ENCODE results near the gene MLYCD. TPM values are rescaled to one million over a fixed set of nuclear protein-coding genes. Genes with fewer than 3 reads are reported as not detected.

The MLYCD gene
- total RNA-seq, 2 experiments from 2014 or later: 5.3 to 5.7 TPM

DNA sequence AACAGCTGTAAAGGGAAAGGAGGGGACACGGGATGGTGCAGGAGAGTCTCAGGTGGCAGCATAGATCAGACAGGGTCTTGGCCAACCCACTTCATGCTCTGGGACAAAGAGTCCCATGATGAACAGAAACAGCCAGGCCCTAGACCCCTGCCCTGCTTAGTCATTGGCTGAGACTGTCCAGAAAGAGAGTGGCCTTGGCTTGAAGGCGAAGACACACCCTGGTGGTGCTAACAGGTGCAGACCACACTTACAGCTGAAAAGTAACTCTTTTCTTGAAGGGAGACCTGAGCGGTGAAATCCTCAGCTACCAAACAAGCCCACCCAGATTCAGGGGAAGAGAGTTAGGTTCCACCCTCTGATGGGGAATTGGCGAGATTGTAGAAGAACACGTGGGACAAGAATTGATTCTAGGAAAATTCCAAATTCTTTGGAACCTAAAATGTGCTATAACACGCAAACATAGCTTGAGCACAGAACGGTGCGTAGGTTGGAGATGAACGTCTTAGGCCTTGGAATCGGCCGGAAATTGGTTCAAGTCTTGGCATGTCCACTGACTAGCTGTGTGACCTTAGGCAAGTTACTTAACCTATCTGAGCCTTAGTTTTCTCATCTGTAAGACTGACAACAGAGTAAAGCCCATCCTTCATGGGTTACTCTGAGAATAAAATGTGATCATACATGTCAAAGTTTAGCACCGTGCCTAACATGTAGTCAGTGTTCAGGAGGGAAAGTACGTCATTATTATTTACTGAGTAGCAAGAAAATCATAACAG lies 12.5 kb upstream of the MLYCD start:
- Mint-ChIP-seq H3K9me3 (ENCODE audit: low read depth) (no peaks in the 10 kb centered on the region), H3K4me1 (no peaks in the 10 kb centered on the region), H3K27me3 (peaks cover 5% of the 10 kb centered on the region), H3K4me3 (no peak overlapping the region), H3K36me3 (no peaks in the 10 kb centered on the region), H3K27ac (no peak overlapping the region)
- ATAC-seq (no peak), DNase-seq (no peak)
- CTCF ChIA-PET: no interaction called here

DNA sequence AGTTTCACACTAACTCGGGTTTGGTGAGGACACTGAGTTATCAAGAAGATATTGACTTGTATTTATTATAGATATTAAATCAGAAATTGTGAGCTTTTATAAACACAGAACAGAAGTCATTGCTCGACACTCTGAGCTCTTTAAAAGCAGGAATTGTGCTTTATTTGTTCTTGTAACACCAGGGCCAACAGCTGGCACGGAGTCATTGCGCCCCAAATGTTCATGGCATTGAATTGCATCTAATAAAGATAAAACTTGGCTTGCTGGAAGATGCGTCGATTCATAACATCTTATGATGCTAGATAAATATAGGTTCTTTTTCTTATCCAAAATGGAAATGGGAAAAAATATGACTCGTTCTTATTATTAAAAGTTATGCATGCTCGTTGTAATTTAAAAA lies 11.8 kb upstream of the MLYCD start:
- Mint-ChIP-seq H3K9me3 (ENCODE audit: low read depth) (no peaks in the 10 kb centered on the region), H3K4me1 (no peaks in the 10 kb centered on the region), H3K4me3 (no peak overlapping the region), H3K27ac (no peak overlapping the region), H3K36me3 (no peaks in the 10 kb centered on the region), H3K27me3 (peaks cover 5% of the 10 kb centered on the region)
- DNase-seq (no peak), ATAC-seq (no peak)
- CTCF ChIA-PET: interaction anchor here (0.8 kb wide), 1 partner anchor 300 kb away, joined by 3 read pairs; the partner anchor contains the start of gene TAF1C

DNA sequence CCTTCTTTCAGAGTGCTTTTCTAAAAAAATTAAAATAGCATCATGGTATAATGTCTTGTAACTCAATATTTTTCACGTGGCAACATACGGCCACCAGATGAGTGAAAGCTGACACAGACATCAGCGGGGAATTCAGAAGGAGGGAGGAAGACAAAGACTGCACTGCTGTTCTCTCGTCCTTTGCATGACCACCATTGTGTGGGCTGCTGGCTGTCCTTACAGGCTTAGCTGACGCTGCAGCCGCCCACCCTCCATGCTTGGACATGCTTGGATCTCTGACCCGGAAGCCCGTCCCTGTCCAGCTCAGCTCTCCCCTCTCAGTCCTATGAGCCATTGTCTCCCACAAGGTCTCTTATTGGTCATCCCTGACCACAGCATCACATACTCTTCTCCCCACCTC lies 11.4 kb upstream of the MLYCD start:
- Mint-ChIP-seq H3K4me3 (no peak overlapping the region), H3K36me3 (no peaks in the 10 kb centered on the region), H3K4me1 (no peaks in the 10 kb centered on the region), H3K27ac (no peak overlapping the region), H3K9me3 (ENCODE audit: low read depth) (no peaks in the 10 kb centered on the region), H3K27me3 (peaks cover 5% of the 10 kb centered on the region)
- ATAC-seq (no peak), DNase-seq (no peak)
- CTCF ChIA-PET: interaction anchor here (0.8 kb wide), 1 partner anchor 299 kb away, joined by 3 read pairs; the partner anchor contains the start of gene TAF1C

DNA sequence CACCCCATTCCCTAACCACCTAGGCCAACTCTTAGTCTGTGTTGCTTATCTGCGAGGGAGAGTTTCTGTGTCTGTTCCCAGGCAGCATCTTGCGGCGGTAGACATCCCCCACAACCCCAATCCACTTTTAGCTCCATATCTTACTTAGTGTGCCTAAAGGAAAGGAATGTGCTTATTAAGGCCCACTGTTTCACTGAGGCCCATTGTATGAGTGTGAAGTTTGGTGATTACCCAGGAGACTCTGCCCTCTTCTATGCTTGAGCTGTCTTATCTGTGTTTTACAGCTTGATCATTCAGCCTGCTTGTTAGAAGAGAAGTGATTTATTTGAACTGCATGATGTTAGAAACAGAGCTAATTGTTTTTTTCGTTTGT lies 10.3 kb upstream of the MLYCD start:
- DNase-seq (no peak), ATAC-seq (no peak)
- Mint-ChIP-seq H3K4me3 (no peak overlapping the region), H3K27me3 (peaks cover 5% of the 10 kb centered on the region), H3K27ac (no peak overlapping the region), H3K9me3 (ENCODE audit: low read depth) (no peaks in the 10 kb centered on the region), H3K36me3 (no peaks in the 10 kb centered on the region), H3K4me1 (no peaks in the 10 kb centered on the region)
- CTCF ChIA-PET: no interaction called here

DNA sequence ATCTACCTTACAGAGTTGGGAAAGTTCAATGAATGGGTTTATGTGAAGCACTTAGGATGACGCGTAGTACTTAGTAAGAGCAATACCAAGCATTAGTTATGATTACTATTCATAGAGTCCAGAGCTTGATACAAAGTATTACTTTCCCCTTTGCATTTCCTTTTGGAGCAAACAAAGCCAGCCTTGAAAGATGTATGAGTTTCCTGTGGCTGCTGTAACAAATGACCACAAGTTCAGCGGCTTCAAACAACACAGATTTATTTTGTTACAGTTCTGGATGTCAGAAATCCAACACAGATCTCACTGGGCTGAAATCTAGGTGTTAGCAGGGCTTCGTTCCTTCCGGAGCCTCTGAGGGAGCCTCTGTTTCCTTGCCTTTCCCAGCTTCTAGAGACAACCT lies 8.6 kb upstream of the MLYCD start:
- no peak for ATAC-seq
- H3K4me1 Mint-ChIP-seq: no peaks in the 10 kb centered on the region
- CTCF ChIA-PET: no interaction called here

DNA sequence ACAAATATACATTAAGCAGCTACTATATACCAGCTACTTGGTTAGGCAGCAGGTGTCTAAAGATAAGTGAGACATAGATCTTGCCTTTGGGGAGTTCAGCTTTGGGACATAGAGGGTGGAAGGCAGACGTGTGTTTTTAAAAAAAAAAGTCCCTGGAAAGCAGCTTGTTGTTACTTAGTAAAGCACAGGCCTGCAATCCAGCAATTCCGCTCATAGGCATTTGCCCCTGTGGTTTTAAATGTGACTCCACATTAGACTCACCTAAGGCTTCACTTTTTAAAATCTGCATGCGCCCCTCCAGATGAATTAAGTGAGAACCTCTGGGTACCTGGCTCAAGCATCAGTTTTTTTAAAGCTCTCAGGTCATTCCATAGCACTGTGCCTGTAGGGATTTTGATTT lies 7.2 kb upstream of the MLYCD start:
- H3K9me3 Mint-ChIP-seq (ENCODE audit: low read depth): no peaks in the 10 kb centered on the region
- no peak overlapping the region for H3K4me3 Mint-ChIP-seq
- H3K27ac Mint-ChIP-seq: no peak overlapping the region
- CTCF ChIA-PET: interaction anchor here (0.6 to 0.7 kb wide), 3 partner anchors 62 to 72 kb away, joined by 3 to 4 read pairs (median 3); no protein-coding TSS in a partner anchor
- DNase-seq (no peak), ATAC-seq (no peak)
- peaks cover 10% of the 10 kb centered on the region for H3K27me3 Mint-ChIP-seq
- H3K36me3 Mint-ChIP-seq: no peaks in the 10 kb centered on the region
- no peaks in the 10 kb centered on the region for H3K4me1 Mint-ChIP-seq

More for the DNA sequence above, 8.6 kb upstream of the MLYCD start:
- Mint-ChIP-seq H3K36me3 (no peaks in the 10 kb centered on the region), H3K9me3 (ENCODE audit: low read depth) (no peaks in the 10 kb centered on the region), H3K27ac (no peak overlapping the region), H3K27me3 (peaks cover 10% of the 10 kb centered on the region), H3K4me3 (no peak overlapping the region)
- DNase-seq: no peak

DNA sequence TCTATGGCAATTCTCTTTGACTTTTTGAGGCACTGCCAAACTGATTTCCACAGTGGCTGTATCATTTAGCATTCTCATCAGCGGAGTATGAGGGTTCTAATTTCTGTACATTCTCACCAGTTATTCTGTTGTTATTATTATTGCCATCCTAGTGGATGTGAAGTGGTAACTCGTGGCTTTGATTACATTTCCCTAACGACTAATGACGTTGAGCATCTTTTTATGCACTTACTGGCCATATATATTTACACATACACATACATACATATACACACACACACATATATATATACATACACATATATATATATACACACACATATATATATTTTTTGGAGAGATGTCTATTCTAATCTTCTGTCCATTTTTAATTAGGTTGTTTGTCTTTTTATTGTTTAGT lies 3.7 kb upstream of the MLYCD start:
- Mint-ChIP-seq H3K36me3 (no peaks in the 10 kb centered on the region), H3K4me3 (no peak overlapping the region), H3K4me1 (peaks cover 18% of the 10 kb centered on the region), H3K27ac (no peak overlapping the region), H3K27me3 (peaks cover 15% of the 10 kb centered on the region), H3K9me3 (ENCODE audit: low read depth) (no peaks in the 10 kb centered on the region)
- CTCF ChIA-PET: no interaction called here
- ATAC-seq (no peak), DNase-seq (no peak)

DNA sequence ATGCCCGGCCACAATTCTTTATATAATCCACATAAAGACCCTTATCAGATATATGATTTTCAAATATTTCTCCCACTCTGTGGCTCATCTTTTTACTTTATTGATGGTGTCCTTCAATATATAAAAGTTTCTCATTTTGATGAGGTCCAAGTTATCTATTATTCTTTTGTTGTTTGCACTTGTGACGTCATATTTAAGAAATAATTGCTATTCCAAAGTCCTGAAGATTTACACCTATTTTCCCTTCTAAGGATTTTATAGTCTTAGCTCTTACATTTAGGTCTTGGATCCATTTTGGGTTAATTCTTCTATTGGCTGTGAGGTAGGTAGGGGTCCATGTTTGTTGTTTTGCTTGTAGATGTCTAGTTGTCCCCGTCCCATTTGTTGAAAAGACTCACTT lies 3.0 kb upstream of the MLYCD start:
- ATAC-seq: no peak
- Mint-ChIP-seq H3K27me3 (peaks cover 15% of the 10 kb centered on the region), H3K9me3 (ENCODE audit: low read depth) (no peaks in the 10 kb centered on the region), H3K4me3 (no peak overlapping the region), H3K4me1 (peaks cover 18% of the 10 kb centered on the region), H3K27ac (no peak overlapping the region), H3K36me3 (no peaks in the 10 kb centered on the region)
- no peak for DNase-seq
- CTCF ChIA-PET: no interaction called here

DNA sequence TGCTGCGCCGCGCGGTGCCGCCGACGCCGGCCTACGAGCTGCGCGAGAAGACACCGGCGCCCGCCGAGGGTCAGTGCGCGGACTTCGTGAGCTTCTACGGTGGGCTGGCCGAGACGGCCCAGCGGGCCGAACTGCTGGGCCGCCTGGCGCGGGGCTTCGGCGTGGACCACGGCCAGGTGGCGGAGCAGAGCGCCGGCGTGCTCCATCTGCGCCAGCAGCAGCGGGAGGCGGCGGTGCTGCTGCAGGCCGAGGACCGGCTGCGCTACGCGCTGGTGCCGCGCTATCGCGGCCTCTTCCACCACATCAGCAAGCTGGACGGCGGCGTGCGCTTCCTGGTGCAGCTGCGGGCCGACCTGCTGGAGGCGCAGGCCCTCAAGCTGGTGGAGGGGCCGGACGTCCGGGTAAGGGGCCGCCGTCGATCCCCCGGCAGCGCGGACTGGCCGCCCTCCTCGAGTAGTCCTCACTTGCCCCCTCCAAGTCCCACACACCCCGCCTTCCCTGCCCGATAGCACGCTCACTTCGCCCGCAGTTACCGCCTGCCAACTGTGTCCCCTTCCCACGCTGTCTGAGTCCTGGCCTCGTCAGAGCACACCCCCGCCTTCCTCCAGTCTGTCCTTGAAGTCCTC lies 470 bp downstream of the MLYCD start:
- Mint-ChIP-seq H3K9me3 (ENCODE audit: low read depth) (no peaks in the 10 kb centered on the region), H3K4me3 (peak overlapping the region; percentile 88), H3K4me1 (peaks cover 23% of the 10 kb centered on the region), H3K27me3 (peaks cover 12% of the 10 kb centered on the region), H3K27ac (peak overlapping the region; percentile 70), H3K36me3 (no peaks in the 10 kb centered on the region)
- peak; percentile 60 for DNase-seq
- CTCF ChIA-PET: interaction anchor here (1.0 to 2.2 kb wide), 4 partner anchors 12 to 75 kb away, joined by 3 to 6 read pairs (median 4); no protein-coding TSS in a partner anchor
- peak; percentile 66 for ATAC-seq

DNA sequence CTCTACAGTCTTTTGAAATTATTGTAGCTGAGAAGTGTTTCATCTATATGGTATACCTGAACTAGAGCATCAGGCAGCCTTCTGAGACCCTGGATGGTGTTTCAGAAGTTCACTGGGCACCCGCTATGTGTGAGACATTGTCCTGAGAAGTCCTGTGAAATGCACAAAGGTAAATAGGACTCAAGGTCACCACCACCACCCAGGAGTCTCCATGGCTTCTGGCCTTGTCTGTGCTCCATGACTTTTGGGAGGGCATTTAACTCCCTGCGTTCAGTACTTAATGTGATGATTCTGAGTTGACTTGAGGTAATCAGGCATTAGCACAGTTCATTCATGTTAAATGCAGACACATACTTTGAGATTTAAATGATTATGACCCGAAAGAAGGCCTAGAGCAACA lies 1.1 kb downstream of the MLYCD start:
- ATAC-seq: no peak

DNA sequence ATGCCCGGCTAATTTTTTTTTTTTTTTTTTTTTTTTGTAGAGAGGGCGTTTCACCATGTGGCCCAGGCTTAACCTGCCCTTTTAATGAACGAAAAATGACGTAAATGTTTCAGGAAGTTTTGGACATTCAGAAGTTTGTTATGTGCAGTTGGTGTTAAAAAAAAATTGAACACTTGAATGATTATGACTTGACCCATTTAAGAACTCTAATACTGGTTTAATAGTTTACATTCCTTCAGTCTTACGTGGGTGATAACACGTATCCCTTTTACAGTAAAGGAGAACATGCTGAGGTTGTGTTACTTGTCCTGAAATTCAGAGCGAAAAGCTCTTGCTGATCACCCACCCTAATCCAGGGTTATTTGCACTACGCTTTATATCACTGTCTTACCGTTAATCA lies 1.7 kb downstream of the MLYCD start:
- Mint-ChIP-seq H3K4me3 (no peak overlapping the region), H3K4me1 (peaks cover 23% of the 10 kb centered on the region), H3K9me3 (ENCODE audit: low read depth) (no peaks in the 10 kb centered on the region), H3K27ac (no peak overlapping the region), H3K27me3 (peaks cover 8% of the 10 kb centered on the region), H3K36me3 (no peaks in the 10 kb centered on the region)
- no peak for ATAC-seq
- CTCF ChIA-PET: interaction anchor here (2.2 kb wide), 1 partner anchor 76 kb away, joined by 6 read pairs; no protein-coding TSS in a partner anchor
- no peak for DNase-seq

More for the DNA sequence above, 1.1 kb downstream of the MLYCD start:
- Mint-ChIP-seq H3K36me3 (no peaks in the 10 kb centered on the region), H3K9me3 (ENCODE audit: low read depth) (no peaks in the 10 kb centered on the region), H3K27ac (peak overlapping the region; percentile 70), H3K27me3 (peaks cover 12% of the 10 kb centered on the region), H3K4me1 (peaks cover 23% of the 10 kb centered on the region), H3K4me3 (peak overlapping the region; percentile 88)
- DNase-seq: no peak
- CTCF ChIA-PET: interaction anchor here (1.0 to 2.2 kb wide), 4 partner anchors 12 to 75 kb away, joined by 3 to 6 read pairs (median 4); no protein-coding TSS in a partner anchor

DNA sequence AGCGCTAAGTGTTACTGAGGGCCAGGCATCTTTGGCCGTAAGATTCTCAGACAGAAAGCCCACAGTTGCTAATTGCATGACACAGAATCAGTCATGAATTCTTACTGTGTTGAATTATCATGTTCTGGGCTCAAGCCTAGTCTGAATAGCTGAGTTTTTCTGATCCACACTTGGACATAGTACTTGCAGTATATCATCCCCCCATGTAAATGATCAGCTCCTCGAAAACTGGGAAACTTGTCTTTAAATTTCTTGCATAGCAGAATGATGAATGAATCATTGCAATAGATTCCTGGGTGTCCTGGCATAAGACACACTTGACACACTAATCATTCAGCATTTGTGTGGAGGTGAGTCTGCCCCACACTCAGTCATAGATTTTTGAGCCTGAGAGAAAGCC lies 2.2 kb downstream of the MLYCD start:
- Mint-ChIP-seq H3K4me1 (peaks cover 23% of the 10 kb centered on the region), H3K27ac (no peak overlapping the region), H3K27me3 (peaks cover 8% of the 10 kb centered on the region), H3K9me3 (ENCODE audit: low read depth) (no peaks in the 10 kb centered on the region), H3K36me3 (no peaks in the 10 kb centered on the region), H3K4me3 (no peak overlapping the region)
- DNase-seq: no peak
- CTCF ChIA-PET: interaction anchor here (2.2 kb wide), 1 partner anchor 76 kb away, joined by 6 read pairs; no protein-coding TSS in a partner anchor
- ATAC-seq: no peak

DNA sequence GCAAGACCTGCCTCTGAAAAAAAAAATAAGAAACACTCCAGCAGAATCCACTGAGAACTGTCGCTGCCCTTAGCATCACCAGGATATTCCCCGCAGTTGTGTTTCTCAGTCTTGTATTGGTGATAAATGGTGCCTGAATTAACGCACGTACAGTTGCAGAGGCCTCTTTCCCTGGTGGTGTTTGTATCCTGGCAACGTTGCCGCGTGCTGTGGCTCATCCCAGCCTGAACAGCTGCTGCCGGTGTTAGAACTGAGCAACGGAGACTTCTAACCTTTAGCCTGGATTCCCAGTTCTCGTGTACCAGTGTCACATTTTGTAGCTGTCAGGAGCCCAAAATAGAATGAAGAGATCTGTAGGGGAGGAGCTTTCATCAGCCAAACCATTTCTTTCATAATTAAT lies 4.8 kb downstream of the MLYCD start:
- Mint-ChIP-seq H3K4me3 (no peak overlapping the region), H3K9me3 (ENCODE audit: low read depth) (no peaks in the 10 kb centered on the region), H3K27ac (no peak overlapping the region), H3K27me3 (no peaks in the 10 kb centered on the region), H3K4me1 (peaks cover 11% of the 10 kb centered on the region), H3K36me3 (no peaks in the 10 kb centered on the region)
- no peak for ATAC-seq
- DNase-seq: no peak
- CTCF ChIA-PET: no interaction called here

DNA sequence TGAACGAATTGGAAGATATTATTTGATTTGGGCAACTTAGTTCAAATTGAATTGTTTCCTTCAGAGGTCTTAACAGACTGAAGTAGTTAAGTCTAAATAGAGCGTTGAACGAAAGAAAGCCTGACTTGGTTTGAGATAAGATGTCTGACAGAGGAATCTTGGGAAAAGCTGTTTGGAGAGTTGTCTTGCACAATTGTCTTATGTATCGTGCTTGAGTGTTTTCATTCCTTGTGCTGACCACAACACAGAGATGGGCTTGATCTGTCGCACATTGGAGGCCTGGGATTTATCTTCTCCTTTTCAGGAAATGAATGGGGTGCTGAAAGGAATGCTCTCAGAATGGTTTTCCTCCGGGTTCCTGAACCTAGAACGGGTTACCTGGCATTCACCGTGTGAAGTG lies 7.8 kb downstream of the MLYCD start:
- Mint-ChIP-seq H3K9me3 (ENCODE audit: low read depth) (no peaks in the 10 kb centered on the region), H3K27ac (no peak overlapping the region), H3K4me3 (no peak overlapping the region), H3K36me3 (peaks cover 3% of the 10 kb centered on the region), H3K4me1 (peaks cover 3% of the 10 kb centered on the region), H3K27me3 (no peaks in the 10 kb centered on the region)
- DNase-seq (no peak), ATAC-seq (no peak)
- CTCF ChIA-PET: no interaction called here

Data from activated CD8-positive, alpha-beta memory T cell treated with anti-CD3 and anti-CD28 coated beads, Interleukin-2, amount 10 ng/mL, durations not matched to agents 7 days and 5 days (primary cell).